Panc1 (cell line): ENCODE measurements around the gene IFI44L. TPM values are rescaled to one million over a fixed set of nuclear protein-coding genes. Genes with fewer than 3 reads are reported as not detected.

Source experiments
- ATAC-seq: fragments of 200-7000 bp; cut with Tn5 transposase; 2 replicates; pipeline ENCODE4 v1.9.1; 2020; ENCODE audit warnings: mild to moderate bottlenecking, moderate library complexity
- BruUV-seq: library from RNA; stranded (reverse); fragments of 400-500 nt; replicated peaks from 2 replicates; lab custom pipeline; 2021; lab: Mats Ljungman, UMichigan
- CTCF ChIA-PET: fragments of 300-600 bp; sonication (Branson Sonifier 250); formaldehyde crosslinking; loops from one replicate; lab custom pipeline; 2022; ENCODE audit warnings: antibody characterized with exemption; lab: Charles Lee
- POLR2A ChIA-PET: fragments of 300-600 bp; sonication (Branson Sonifier 250); formaldehyde crosslinking; loops from one replicate; lab custom pipeline; 2022; ENCODE audit warnings: antibody characterized with exemption; lab: Charles Lee
- DNase-seq: peaks from one replicate; pipeline ENCODE4 v3.0.0-alpha.2; 2010; ENCODE audit warnings: low read depth, low spot score
- H3K27ac ChIP-seq: 2 replicates; pipeline ENCODE4 v1.5.1; 2011; ENCODE audit warnings: mild to moderate bottlenecking, low read length, inconsistent platforms
- H3K27me3 ChIP-seq: fragments of 200-500 bp; sonication (Bioruptor generic); 2 replicates; pipeline ENCODE4 v1.6.0; 2014; ENCODE audit warnings: low read length, inconsistent platforms; ENCODE audit not compliant: control insufficient read depth, insufficient read depth
- H3K36me3 ChIP-seq: fragments of 200-500 bp; sonication (Bioruptor generic); 2 replicates; pipeline ENCODE4 v1.5.1; 2014; ENCODE audit warnings: inconsistent platforms, mild to moderate bottlenecking, low read length, moderate library complexity; ENCODE audit not compliant: control insufficient read depth, insufficient read depth
- H3K4me1 ChIP-seq: 2 replicates; pipeline ENCODE4 v1.5.1; 2011; ENCODE audit warnings: inconsistent platforms, mild to moderate bottlenecking, low read length, moderate library complexity; ENCODE audit not compliant: control insufficient read depth, insufficient read depth
- H3K4me3 ChIP-seq, 2 experiments: 2 replicates each; pipeline ENCODE4 v1.5.1; 2011 to 2012; ENCODE audit warnings: low read depth in 2 of 2, low read length in 2 of 2, mild to moderate bottlenecking in 2 of 2, inconsistent platforms in 1 of 2, moderate library complexity in 1 of 2
- H3K9me3 ChIP-seq: fragments of 200-500 bp; sonication (Bioruptor generic); 2 replicates; pipeline ENCODE4 v1.5.1; 2014; ENCODE audit warnings: low read depth, mild to moderate bottlenecking, inconsistent platforms, low read length, moderate library complexity; ENCODE audit not compliant: control insufficient read depth, insufficient read depth
- POLR2AphosphoS5 ChIP-seq: IDR thresholded peaks from 2 replicates; pipeline ENCODE4 v1.6.1; 2012; ENCODE audit warnings: mild to moderate bottlenecking, low read depth, low read length, moderate library complexity
- SIN3A ChIP-seq: IDR thresholded peaks from 2 replicates; pipeline ENCODE4 v1.6.1; 2012; ENCODE audit warnings: low read depth, mild to moderate bottlenecking, low read length, moderate library complexity, borderline replicate concordance; ENCODE audit not compliant: insufficient read depth
- TCF7L2 ChIP-seq: IDR thresholded peaks from 2 replicates; pipeline ENCODE4 v1.6.1; 2011; ENCODE audit warnings: mild to moderate bottlenecking, low read depth, low read length, inconsistent platforms
- in situ Hi-C: cut with HindIII; loops from 2 replicates; pipeline ENCODE4 v1.10.0; 2016; ENCODE audit warnings: low sequenced_read_pairs, low pct_unique_long_range_greater_than_20kb
- intact Hi-C: fragments of 100-400 bp; cut with micrococcal nuclease; formaldehyde crosslinking; loops from one replicate; pipeline ENCODE4 v1.10.0; 2022; ENCODE audit not compliant: unreplicated experiment
- total RNA-seq: library from RNA; stranded (reverse); gene quantifications from one replicate; pipeline ENCODE4 v1.2.1, GENCODE V29; 2021; ENCODE audit not compliant: unreplicated experiment
- TF ChIP-seq, protein P1 (sequence below), 2 experiments: IDR thresholded peaks; 2 replicates each; pipeline ENCODE4 v1.6.1; 2011 to 2012; ENCODE audit warnings: low read depth in 2 of 2, control low read depth in 1 of 2, low read length in 1 of 2, mild to moderate bottlenecking in 1 of 2, moderate library complexity in 1 of 2; ENCODE audit not compliant: insufficient read depth in 1 of 2
- TF ChIP-seq, protein P2 (sequence below): fragments of 450-650 bp; IDR thresholded peaks from 2 replicates; pipeline ENCODE4 v1.5.1; 2017; ENCODE audit warnings: mild to moderate bottlenecking

The IFI44L gene
- total RNA-seq, 1 experiment from 2014 or later: 0.10 TPM

DNA sequence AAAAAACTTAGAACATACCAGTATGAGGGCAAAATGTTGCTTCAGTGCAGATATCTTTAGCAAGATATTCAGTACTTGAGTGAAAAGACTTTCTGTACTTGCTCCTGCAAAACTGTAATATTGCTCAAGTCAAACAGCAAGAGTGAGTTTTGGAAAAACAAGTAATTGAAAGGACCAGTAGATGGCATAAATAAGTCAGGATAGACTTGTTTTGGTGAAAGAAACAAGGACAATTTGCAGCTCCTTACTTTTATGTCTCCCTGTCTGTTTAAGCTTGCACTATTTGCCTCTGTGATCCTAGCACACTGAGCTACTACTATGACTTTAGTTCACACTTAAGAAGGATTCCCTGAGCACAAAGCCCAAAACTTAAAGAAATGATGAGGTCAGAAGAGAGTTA, 68.4 kb downstream of the IFI44L start:
- TF ChIP-seq SIN3A (no peak), POLR2AphosphoS5 (no peak), TCF7L2 (no peak)
- TF ChIP-seq, protein P1, sequence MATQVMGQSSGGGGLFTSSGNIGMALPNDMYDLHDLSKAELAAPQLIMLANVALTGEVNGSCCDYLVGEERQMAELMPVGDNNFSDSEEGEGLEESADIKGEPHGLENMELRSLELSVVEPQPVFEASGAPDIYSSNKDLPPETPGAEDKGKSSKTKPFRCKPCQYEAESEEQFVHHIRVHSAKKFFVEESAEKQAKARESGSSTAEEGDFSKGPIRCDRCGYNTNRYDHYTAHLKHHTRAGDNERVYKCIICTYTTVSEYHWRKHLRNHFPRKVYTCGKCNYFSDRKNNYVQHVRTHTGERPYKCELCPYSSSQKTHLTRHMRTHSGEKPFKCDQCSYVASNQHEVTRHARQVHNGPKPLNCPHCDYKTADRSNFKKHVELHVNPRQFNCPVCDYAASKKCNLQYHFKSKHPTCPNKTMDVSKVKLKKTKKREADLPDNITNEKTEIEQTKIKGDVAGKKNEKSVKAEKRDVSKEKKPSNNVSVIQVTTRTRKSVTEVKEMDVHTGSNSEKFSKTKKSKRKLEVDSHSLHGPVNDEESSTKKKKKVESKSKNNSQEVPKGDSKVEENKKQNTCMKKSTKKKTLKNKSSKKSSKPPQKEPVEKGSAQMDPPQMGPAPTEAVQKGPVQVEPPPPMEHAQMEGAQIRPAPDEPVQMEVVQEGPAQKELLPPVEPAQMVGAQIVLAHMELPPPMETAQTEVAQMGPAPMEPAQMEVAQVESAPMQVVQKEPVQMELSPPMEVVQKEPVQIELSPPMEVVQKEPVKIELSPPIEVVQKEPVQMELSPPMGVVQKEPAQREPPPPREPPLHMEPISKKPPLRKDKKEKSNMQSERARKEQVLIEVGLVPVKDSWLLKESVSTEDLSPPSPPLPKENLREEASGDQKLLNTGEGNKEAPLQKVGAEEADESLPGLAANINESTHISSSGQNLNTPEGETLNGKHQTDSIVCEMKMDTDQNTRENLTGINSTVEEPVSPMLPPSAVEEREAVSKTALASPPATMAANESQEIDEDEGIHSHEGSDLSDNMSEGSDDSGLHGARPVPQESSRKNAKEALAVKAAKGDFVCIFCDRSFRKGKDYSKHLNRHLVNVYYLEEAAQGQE (IDR thresholded peaks at IDR 0.05; ENCODE audit: insufficient read depth in 1 of 2, low read depth in 2 of 2, low read length in 1 of 2): no peak
- TF ChIP-seq, protein P2, sequence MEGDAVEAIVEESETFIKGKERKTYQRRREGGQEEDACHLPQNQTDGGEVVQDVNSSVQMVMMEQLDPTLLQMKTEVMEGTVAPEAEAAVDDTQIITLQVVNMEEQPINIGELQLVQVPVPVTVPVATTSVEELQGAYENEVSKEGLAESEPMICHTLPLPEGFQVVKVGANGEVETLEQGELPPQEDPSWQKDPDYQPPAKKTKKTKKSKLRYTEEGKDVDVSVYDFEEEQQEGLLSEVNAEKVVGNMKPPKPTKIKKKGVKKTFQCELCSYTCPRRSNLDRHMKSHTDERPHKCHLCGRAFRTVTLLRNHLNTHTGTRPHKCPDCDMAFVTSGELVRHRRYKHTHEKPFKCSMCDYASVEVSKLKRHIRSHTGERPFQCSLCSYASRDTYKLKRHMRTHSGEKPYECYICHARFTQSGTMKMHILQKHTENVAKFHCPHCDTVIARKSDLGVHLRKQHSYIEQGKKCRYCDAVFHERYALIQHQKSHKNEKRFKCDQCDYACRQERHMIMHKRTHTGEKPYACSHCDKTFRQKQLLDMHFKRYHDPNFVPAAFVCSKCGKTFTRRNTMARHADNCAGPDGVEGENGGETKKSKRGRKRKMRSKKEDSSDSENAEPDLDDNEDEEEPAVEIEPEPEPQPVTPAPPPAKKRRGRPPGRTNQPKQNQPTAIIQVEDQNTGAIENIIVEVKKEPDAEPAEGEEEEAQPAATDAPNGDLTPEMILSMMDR: no peak; the same call in 1 of the 2 replicates
- no peak overlapping the region for H3K27ac ChIP-seq
- peak; percentile 43 for DNase-seq
- ChIA-PET POLR2A (no interaction called here), CTCF (no interaction called here)
- H3K27me3 ChIP-seq: no peaks in the 10 kb centered on the region
- in situ Hi-C loops: no loop called here
- H3K9me3 ChIP-seq: no peaks in the 10 kb centered on the region
- no peaks in the 10 kb centered on the region for H3K4me1 ChIP-seq
- no TSS peak for BruUV-seq
- ATAC-seq: no peak
- no peaks in the 10 kb centered on the region for H3K36me3 ChIP-seq
- H3K4me3 ChIP-seq: no peak overlapping the region
- intact Hi-C loops: no loop called here

DNA sequence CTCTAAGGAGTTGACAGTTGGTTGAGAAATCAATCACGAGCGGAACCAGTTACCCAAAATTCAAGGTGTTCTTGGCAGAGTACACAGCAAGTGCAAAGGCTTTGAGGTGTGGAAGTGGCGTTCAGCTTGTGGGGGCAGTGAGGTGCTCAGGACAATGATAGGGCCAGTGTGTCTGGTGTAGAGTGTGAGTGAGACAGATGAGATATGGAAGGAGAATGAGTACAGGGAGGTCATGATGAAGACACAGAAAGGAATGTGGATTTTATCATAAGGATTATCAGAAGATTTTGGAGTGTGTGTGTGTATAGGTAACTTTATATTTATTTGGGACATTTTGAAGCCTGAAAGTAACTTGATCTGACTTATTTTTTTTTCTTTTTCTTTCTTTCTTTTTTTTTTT, 70.3 kb downstream of the IFI44L start:
- TF ChIP-seq, protein P2: no peak
- TF ChIP-seq POLR2AphosphoS5 (no peak), SIN3A (no peak), TCF7L2 (no peak)
- TF ChIP-seq, protein P1 (IDR thresholded peaks at IDR 0.05; ENCODE audit: insufficient read depth in 1 of 2, low read depth in 2 of 2, low read length in 1 of 2): no peak
- Histone ChIP-seq H3K27me3 (no peaks in the 10 kb centered on the region), H3K4me1 (no peaks in the 10 kb centered on the region), H3K27ac (no peak overlapping the region), H3K9me3 (no peaks in the 10 kb centered on the region), H3K4me3 (no peak overlapping the region), H3K36me3 (no peaks in the 10 kb centered on the region)
- CTCF ChIA-PET: no interaction called here
- in situ Hi-C loops: no loop called here
- POLR2A ChIA-PET: no interaction called here
- DNase-seq (no peak), ATAC-seq (no peak)
- no TSS peak for BruUV-seq
- intact Hi-C loops: no loop called here
